ENCODE results near the gene ZNF865. TPM values are rescaled to one million over a fixed set of nuclear protein-coding genes. Genes with fewer than 3 reads are reported as not detected.

The ZNF865 gene
- total and polyA plus RNA-seq, 2 experiments from 2014 or later: 1.9 to 11.2 TPM

- H3K4me1 ChIP-seq (ENCODE audit: low read depth): peaks cover 12% of the 10 kb centered on the region
- H3K36me3 ChIP-seq: no peaks in the 10 kb centered on the region
- H3K27ac ChIP-seq: peak overlapping the region; percentile 97
- no peaks in the 10 kb centered on the region for H3K27me3 ChIP-seq
- DNase-seq (ENCODE audit: low read depth in 1 of 2, low spot score in 1 of 2): no peak
- TF ChIP-seq, protein P1, sequence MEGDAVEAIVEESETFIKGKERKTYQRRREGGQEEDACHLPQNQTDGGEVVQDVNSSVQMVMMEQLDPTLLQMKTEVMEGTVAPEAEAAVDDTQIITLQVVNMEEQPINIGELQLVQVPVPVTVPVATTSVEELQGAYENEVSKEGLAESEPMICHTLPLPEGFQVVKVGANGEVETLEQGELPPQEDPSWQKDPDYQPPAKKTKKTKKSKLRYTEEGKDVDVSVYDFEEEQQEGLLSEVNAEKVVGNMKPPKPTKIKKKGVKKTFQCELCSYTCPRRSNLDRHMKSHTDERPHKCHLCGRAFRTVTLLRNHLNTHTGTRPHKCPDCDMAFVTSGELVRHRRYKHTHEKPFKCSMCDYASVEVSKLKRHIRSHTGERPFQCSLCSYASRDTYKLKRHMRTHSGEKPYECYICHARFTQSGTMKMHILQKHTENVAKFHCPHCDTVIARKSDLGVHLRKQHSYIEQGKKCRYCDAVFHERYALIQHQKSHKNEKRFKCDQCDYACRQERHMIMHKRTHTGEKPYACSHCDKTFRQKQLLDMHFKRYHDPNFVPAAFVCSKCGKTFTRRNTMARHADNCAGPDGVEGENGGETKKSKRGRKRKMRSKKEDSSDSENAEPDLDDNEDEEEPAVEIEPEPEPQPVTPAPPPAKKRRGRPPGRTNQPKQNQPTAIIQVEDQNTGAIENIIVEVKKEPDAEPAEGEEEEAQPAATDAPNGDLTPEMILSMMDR (IDR thresholded peaks at IDR 0.05; ENCODE audit: low read depth, low read length): no peak
- peak overlapping the region; percentile 94 for H3K4me3 ChIP-seq
- no peaks in the 10 kb centered on the region for H3K9me3 ChIP-seq (ENCODE audit: low read depth)
These were observed 982 bp downstream of the ZNF865 start for GRCh38 chr19:55606471-55606787.

GRCh38 chr19:55606817-55607216 is 1.4 kb downstream of the ZNF865 start:
- H3K27me3 ChIP-seq: no peaks in the 10 kb centered on the region
- peak overlapping the region; percentile 97 for H3K27ac ChIP-seq
- no peaks in the 10 kb centered on the region for H3K36me3 ChIP-seq
- peaks cover 16% of the 10 kb centered on the region for H3K4me1 ChIP-seq (ENCODE audit: low read depth)
- no peaks in the 10 kb centered on the region for H3K9me3 ChIP-seq (ENCODE audit: low read depth)
- DNase-seq (ENCODE audit: low read depth in 1 of 2, low spot score in 1 of 2): no peak
- peak overlapping the region; percentile 94 for H3K4me3 ChIP-seq
- TF ChIP-seq, protein P1 (IDR thresholded peaks at IDR 0.05; ENCODE audit: low read depth, low read length): no peak

DNA sequence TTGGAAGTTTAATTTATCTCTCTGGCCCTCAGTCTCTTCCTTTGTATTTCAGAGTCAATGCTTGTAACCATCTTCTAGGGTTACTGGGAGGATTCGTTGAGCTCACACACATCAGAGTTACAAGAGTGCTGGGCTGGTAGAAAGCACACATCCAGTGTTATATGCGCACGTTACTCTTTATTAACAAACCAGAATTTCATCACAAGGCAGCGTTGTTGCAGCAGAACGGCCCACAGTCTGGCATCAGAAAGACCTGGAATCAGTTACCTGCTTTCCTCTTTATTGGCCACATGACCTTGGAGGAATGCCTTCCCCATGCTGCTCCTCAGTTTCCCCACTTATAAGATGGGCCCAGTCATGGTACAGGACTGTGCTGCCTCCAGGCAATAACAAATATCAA is 3.9 kb downstream of the ZNF865 start:
- Histone ChIP-seq H3K27ac (no peak overlapping the region), H3K9me3 (ENCODE audit: low read depth) (no peaks in the 10 kb centered on the region), H3K4me1 (ENCODE audit: low read depth) (peaks cover 16% of the 10 kb centered on the region), H3K4me3 (no peak overlapping the region), H3K27me3 (no peaks in the 10 kb centered on the region), H3K36me3 (no peaks in the 10 kb centered on the region)
- TF ChIP-seq, protein P1 (IDR thresholded peaks at IDR 0.05; ENCODE audit: low read depth, low read length): no peak
- no peak for DNase-seq (ENCODE audit: low read depth in 1 of 2, low spot score in 1 of 2)

- Histone ChIP-seq H3K36me3 (peaks cover 8% of the 10 kb centered on the region), H3K9me3 (ENCODE audit: low read depth) (no peaks in the 10 kb centered on the region), H3K4me1 (ENCODE audit: low read depth) (peaks cover 14% of the 10 kb centered on the region), H3K27ac (peak overlapping the region; percentile 85), H3K4me3 (no peak overlapping the region), H3K27me3 (no peaks in the 10 kb centered on the region)
- TF ChIP-seq, protein P1 (IDR thresholded peaks at IDR 0.05; ENCODE audit: low read depth, low read length): no peak
- no peak for DNase-seq (ENCODE audit: low read depth in 1 of 2, low spot score in 1 of 2)
These were observed 6.0 kb downstream of the ZNF865 start for GRCh38 chr19:55611300-55611982.

- Histone ChIP-seq H3K36me3 (peaks cover 14% of the 10 kb centered on the region), H3K9me3 (ENCODE audit: low read depth) (no peaks in the 10 kb centered on the region), H3K27me3 (no peaks in the 10 kb centered on the region), H3K27ac (peak overlapping the region; percentile 53), H3K4me1 (ENCODE audit: low read depth) (peaks cover 10% of the 10 kb centered on the region), H3K4me3 (no peak overlapping the region)
- DNase-seq (ENCODE audit: low read depth in 1 of 2, low spot score in 1 of 2): no peak
- TF ChIP-seq, protein P1 (IDR thresholded peaks at IDR 0.05; ENCODE audit: low read depth, low read length): no peak
These were observed 6.7 kb downstream of the ZNF865 start for GRCh38 chr19:55611983-55612645.
